OCI-LY7 (cell line): ENCODE data around the gene ARHGAP42. TPM values are rescaled to one million over a fixed set of nuclear protein-coding genes. Genes with fewer than 3 reads are reported as not detected.

Experiments used
- BruUV-seq: library from RNA; stranded (reverse); fragments of 400-500 nt; replicated peaks from 2 replicates; lab custom pipeline; 2021; lab: Mats Ljungman, UMichigan
- CTCF ChIA-PET: fragments of 300-600 bp; sonication (Branson Sonifier 250); formaldehyde crosslinking; loops from one replicate; lab custom pipeline; 2022; ENCODE audit warnings: antibody characterized with exemption; ENCODE audit not compliant: unreplicated experiment; lab: Charles Lee
- POLR2A ChIA-PET: fragments of 300-600 bp; sonication (Branson Sonifier 250); formaldehyde crosslinking; loops from one replicate; lab custom pipeline; 2022; ENCODE audit warnings: antibody characterized with exemption; lab: Charles Lee
- DNase-seq: peaks from one replicate; pipeline ENCODE4 v3.0.0-alpha.2; 2015; ENCODE audit warnings: low spot score
- H2AFZ ChIP-seq: fragments of 200-600 bp; sonication (generic), shearing (Covaris generic); 2 replicates; pipeline ENCODE4 v1.6.1; 2014; ENCODE audit warnings: mild to moderate bottlenecking, antibody characterized with exemption, low read length, moderate library complexity
- H3K27ac ChIP-seq: fragments of 200-600 bp; sonication (generic); 2 replicates; pipeline ENCODE4 v1.5.1; 2014; ENCODE audit warnings: mixed run types, low read depth, mild to moderate bottlenecking, moderate library complexity, low read length, inconsistent platforms; ENCODE audit not compliant: poor library complexity, severe bottlenecking
- H3K36me3 ChIP-seq: fragments of 200-600 bp; sonication (generic); 2 replicates; pipeline ENCODE4 v1.6.1; 2014; ENCODE audit warnings: mild to moderate bottlenecking, antibody characterized with exemption, low read length, moderate library complexity, mixed read lengths; ENCODE audit not compliant: insufficient read depth
- H3K4me1 ChIP-seq: fragments of 200-600 bp; sonication (generic); 2 replicates; pipeline ENCODE4 v1.5.1; 2014; ENCODE audit warnings: mild to moderate bottlenecking, low read length; ENCODE audit not compliant: insufficient read depth, poor library complexity, severe bottlenecking
- H3K4me2 ChIP-seq: fragments of 200-600 bp; sonication (generic); 2 replicates; pipeline ENCODE4 v1.6.1; 2014; ENCODE audit warnings: mild to moderate bottlenecking, low read length
- H3K4me3 ChIP-seq: fragments of 200-600 bp; sonication (generic); 2 replicates; pipeline ENCODE4 v1.5.1; 2014; ENCODE audit warnings: mild to moderate bottlenecking, low read depth, low read length; ENCODE audit not compliant: poor library complexity, severe bottlenecking
- H3K79me2 ChIP-seq: fragments of 200-600 bp; sonication (generic); 2 replicates; pipeline ENCODE4 v1.6.1; 2016; ENCODE audit warnings: low read depth, mild to moderate bottlenecking, low read length, moderate library complexity, mixed read lengths; ENCODE audit not compliant: insufficient read depth
- H3K9me2 ChIP-seq: fragments of 200-600 bp; sonication (generic); 2 replicates; pipeline ENCODE4 v1.6.1; 2016; ENCODE audit warnings: mild to moderate bottlenecking, low read length, mixed read lengths; ENCODE audit not compliant: insufficient read depth
- H3K9me3 ChIP-seq: fragments of 200-600 bp; sonication (generic); 2 replicates; pipeline ENCODE4 v1.6.1; 2014; ENCODE audit warnings: mild to moderate bottlenecking, mixed run types, low read length, mixed read lengths
- H4K20me1 ChIP-seq: fragments of 200-600 bp; sonication (generic); 2 replicates; pipeline ENCODE4 v1.6.1; 2014; ENCODE audit warnings: mild to moderate bottlenecking, antibody characterized with exemption, low read length, moderate library complexity, mixed read lengths; ENCODE audit not compliant: insufficient read depth
- EZH2phosphoT487 ChIP-seq: fragments of 200-600 bp; sonication (generic); IDR thresholded peaks from 2 replicates; pipeline ENCODE4 v1.6.1; 2018; ENCODE audit warnings: low read depth, borderline replicate concordance, mild to moderate bottlenecking, mixed run types, antibody characterized with exemption, low read length, moderate library complexity, mixed read lengths
- intact Hi-C: fragments of 100-400 bp; cut with micrococcal nuclease; formaldehyde crosslinking; loops from one replicate; pipeline ENCODE4 v1.10.0; 2022; ENCODE audit not compliant: unreplicated experiment
- total RNA-seq, 2 experiments: library from RNA; depleted of rRNA in 1 of 2; stranded (reverse); fragments of >200 nt in 1 of 2; shearing (Covaris generic) in 1 of 2; gene quantifications; 2 replicates each; pipeline ENCODE4 v1.2.3, GENCODE V29; 2014 to 2022
- TF ChIP-seq, protein P1 (sequence below): fragments of 200-600 bp; sonication (generic); conservative IDR thresholded peaks from 2 replicates; pipeline ENCODE4 v1.5.1; 2014; ENCODE audit warnings: mild to moderate bottlenecking, antibody characterized with exemption, low read length, moderate library complexity, mixed read lengths

The ARHGAP42 gene
- total RNA-seq, 2 experiments from 2014 or later: not detected

DNA sequence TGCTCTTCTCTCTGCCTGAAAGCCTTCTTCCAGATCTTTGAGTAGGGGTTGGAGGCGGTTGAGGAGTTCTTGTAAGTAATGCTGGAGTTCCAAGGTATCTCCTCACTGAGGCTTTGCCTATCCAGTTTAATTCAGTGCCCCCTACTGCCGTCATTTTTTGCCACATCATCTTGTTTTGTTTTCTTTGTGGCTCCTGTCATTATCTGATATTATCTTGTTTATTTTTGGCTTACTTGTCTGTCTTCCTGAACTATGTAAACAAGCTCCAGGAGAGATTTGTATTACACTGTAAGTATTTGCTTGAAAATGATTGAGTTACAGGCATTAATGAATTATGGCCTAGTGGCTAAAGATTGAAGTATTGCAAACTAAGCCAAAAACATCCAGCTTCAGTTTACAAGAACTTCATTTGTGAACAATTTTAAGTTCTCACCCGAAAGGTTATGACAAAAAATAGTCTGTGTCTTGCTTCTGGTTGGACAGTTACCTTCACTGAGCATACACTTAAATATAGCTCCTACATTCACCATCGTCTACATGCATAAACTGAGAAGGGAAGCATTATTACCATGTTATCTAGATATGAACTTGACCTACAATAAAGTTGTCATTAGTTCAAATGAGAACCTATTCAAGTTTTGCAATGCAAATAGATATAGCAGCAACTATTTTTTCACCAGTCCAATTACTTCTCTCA lies 154.8 kb downstream of the ARHGAP42 start:
- H3K4me1 ChIP-seq: no peaks in the 10 kb centered on the region
- no peak for TF ChIP-seq EZH2phosphoT487
- TF ChIP-seq, protein P1, sequence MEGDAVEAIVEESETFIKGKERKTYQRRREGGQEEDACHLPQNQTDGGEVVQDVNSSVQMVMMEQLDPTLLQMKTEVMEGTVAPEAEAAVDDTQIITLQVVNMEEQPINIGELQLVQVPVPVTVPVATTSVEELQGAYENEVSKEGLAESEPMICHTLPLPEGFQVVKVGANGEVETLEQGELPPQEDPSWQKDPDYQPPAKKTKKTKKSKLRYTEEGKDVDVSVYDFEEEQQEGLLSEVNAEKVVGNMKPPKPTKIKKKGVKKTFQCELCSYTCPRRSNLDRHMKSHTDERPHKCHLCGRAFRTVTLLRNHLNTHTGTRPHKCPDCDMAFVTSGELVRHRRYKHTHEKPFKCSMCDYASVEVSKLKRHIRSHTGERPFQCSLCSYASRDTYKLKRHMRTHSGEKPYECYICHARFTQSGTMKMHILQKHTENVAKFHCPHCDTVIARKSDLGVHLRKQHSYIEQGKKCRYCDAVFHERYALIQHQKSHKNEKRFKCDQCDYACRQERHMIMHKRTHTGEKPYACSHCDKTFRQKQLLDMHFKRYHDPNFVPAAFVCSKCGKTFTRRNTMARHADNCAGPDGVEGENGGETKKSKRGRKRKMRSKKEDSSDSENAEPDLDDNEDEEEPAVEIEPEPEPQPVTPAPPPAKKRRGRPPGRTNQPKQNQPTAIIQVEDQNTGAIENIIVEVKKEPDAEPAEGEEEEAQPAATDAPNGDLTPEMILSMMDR: no peak
- no peak for DNase-seq
- intact Hi-C loops: no loop called here
- H2AFZ ChIP-seq: no peak overlapping the region
- H4K20me1 ChIP-seq: no peaks in the 10 kb centered on the region
- H3K36me3 ChIP-seq: no peaks in the 10 kb centered on the region
- no peaks in the 10 kb centered on the region for H3K9me2 ChIP-seq
- BruUV-seq: no TSS peak
- H3K4me2 ChIP-seq: no peak overlapping the region
- POLR2A ChIA-PET: interaction anchor here (0.6 to 1.2 kb wide), 3 partner anchors 9 to 117 kb away, joined by 3 read pairs; no protein-coding TSS in a partner anchor
- H3K9me3 ChIP-seq: no peaks in the 10 kb centered on the region
- H3K27ac ChIP-seq: no peak overlapping the region
- H3K79me2 ChIP-seq: no peaks in the 10 kb centered on the region
- no peak overlapping the region for H3K4me3 ChIP-seq
- CTCF ChIA-PET: no interaction called here

DNA sequence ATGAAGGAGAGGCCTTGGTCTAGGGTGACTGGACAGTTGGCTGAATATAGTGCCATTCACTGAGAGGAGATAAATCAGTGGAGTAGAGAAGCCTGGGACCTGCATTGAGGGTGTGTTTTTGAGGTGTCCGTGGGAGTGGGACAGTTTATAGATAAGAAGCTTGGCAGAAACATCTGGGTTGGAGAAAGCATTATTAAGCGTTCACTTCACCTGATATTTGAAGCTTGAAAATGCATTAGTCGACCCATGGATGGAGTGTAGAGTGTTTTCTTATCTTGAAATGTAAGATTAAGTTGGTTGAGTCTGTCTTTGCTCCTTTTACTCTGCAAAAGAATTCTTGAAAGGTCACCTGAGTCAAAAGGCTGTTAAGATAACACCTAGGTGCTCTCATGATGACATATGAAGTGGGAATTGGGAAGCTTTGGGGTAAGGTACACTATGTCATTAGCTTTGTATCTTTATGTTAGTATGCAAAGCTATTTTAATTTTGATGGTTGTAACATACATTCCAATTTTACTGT lies 160.7 kb downstream of the ARHGAP42 start:
- Histone ChIP-seq H3K4me1 (no peaks in the 10 kb centered on the region), H3K4me2 (no peak overlapping the region), H4K20me1 (no peaks in the 10 kb centered on the region), H3K9me3 (no peaks in the 10 kb centered on the region), H3K4me3 (no peak overlapping the region), H3K27ac (no peak overlapping the region), H3K9me2 (no peaks in the 10 kb centered on the region), H2AFZ (no peak overlapping the region), H3K79me2 (no peaks in the 10 kb centered on the region), H3K36me3 (no peaks in the 10 kb centered on the region)
- no TSS peak for BruUV-seq
- DNase-seq: no peak
- TF ChIP-seq EZH2phosphoT487: no peak
- TF ChIP-seq, protein P1: no peak
- ChIA-PET POLR2A (interaction anchor here (0.6 kb wide), 1 partner anchor 288 kb away, joined by 5 read pairs; no protein-coding TSS in a partner anchor), CTCF (no interaction called here)
- intact Hi-C loops: no loop called here
